NB4 (cell line): ENCODE measurements around the gene PHACTR1.

ENCODE experiments used
- TF ChIP-seq, protein P1 (sequence below): IDR thresholded peaks from one replicate; pipeline ENCODE4 v1.5.1; 2012; ENCODE audit warnings: low read depth, low read length
- TF ChIP-seq, protein P2 (sequence below): IDR thresholded peaks from 2 replicates; pipeline ENCODE4 v1.6.1; 2011; ENCODE audit warnings: low read depth, low read length

DNA sequence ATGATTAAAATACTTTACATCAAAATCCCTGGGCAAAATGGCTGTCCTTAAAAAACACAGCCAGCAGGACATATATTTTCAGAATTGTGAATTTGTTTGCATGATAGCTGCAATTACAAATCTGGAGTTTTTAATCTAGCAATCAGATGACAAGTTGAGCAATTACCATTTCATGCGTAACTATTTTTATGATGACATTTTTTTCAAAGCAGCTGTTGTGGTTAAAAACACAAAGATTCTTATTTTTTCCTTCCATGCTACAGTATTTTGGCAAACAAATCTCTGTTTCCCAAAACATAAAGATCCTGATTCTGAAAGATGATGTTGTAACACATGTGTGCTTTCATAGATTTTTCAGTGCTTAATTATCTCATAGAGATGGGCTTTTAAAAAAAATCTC, 90.2 kb downstream of the PHACTR1 start:
- TF ChIP-seq, protein P1, sequence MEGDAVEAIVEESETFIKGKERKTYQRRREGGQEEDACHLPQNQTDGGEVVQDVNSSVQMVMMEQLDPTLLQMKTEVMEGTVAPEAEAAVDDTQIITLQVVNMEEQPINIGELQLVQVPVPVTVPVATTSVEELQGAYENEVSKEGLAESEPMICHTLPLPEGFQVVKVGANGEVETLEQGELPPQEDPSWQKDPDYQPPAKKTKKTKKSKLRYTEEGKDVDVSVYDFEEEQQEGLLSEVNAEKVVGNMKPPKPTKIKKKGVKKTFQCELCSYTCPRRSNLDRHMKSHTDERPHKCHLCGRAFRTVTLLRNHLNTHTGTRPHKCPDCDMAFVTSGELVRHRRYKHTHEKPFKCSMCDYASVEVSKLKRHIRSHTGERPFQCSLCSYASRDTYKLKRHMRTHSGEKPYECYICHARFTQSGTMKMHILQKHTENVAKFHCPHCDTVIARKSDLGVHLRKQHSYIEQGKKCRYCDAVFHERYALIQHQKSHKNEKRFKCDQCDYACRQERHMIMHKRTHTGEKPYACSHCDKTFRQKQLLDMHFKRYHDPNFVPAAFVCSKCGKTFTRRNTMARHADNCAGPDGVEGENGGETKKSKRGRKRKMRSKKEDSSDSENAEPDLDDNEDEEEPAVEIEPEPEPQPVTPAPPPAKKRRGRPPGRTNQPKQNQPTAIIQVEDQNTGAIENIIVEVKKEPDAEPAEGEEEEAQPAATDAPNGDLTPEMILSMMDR, result no peak
- TF ChIP-seq, protein P2, sequence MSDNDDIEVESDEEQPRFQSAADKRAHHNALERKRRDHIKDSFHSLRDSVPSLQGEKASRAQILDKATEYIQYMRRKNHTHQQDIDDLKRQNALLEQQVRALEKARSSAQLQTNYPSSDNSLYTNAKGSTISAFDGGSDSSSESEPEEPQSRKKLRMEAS, result no peak
